Prostate gland (tissue), 2 donors: ENCODE measurements around the gene CREB5. TPM values are rescaled to one million over a fixed set of nuclear protein-coding genes. Genes with fewer than 3 reads are reported as not detected.

Experiments used
- DNase-seq: peaks from one replicate; pipeline ENCODE4 v3.0.0-alpha.2; 2019; ENCODE audit warnings: low spot score
- H3K27ac ChIP-seq, 2 donors: fragments of 200-600 bp; sonication (generic); 2 replicates each; pipeline ENCODE4 v1.5.1; 2017 to 2019
- H3K27me3 ChIP-seq: fragments of 200-600 bp; sonication (generic); replicated peaks from 2 replicates; pipeline ENCODE4 v1.5.1; 2019; ENCODE audit not compliant: insufficient read depth
- H3K36me3 ChIP-seq, 2 donors: fragments of 200-600 bp; sonication (generic); 1 replicate in 1 of 2; 2 replicates in 1 of 2; pipeline versions ENCODE4 v1.5.1 to v1.8.1; 2017 to 2019
- H3K4me1 ChIP-seq: fragments of 200-600 bp; sonication (generic); replicated peaks from 2 replicates; pipeline ENCODE4 v1.5.1; 2019
- H3K4me3 ChIP-seq, 2 donors: fragments of 200-600 bp; sonication (generic); 2 replicates each; pipeline ENCODE4 v1.5.1; 2017 to 2019
- H3K9me3 ChIP-seq: fragments of 200-600 bp; sonication (generic); 2 replicates; pipeline ENCODE4 v1.5.1; 2017
- CTCF ChIP-seq, 4 experiments: fragments of 200-600 bp in 2 of 4; fragments of 450-650 bp in 2 of 4; sonication (generic) in 2 of 4; IDR thresholded peaks; 1 replicate in 3 of 4; 2 replicates in 1 of 4; pipeline ENCODE4 v1.5.1; 2016 to 2019; ENCODE audit warnings: antibody characterized with exemption in 4 of 4, mild to moderate bottlenecking in 2 of 4, moderate library complexity in 2 of 4
- POLR2A ChIP-seq: fragments of 450-650 bp; IDR thresholded peaks from one replicate; pipeline ENCODE4 v1.6.1; 2016; ENCODE audit warnings: antibody characterized with exemption, mild to moderate bottlenecking
- POLR2AphosphoS5 ChIP-seq: sonication (generic); formaldehyde crosslinking; IDR thresholded peaks from one replicate; pipeline ENCODE4 v1.6.1; 2017; ENCODE audit warnings: antibody characterized with exemption
- WGBS: methylation state at CpG from one replicate; pipeline ENCODE4 v1.1.5; 2018; 5-methylcytosine and 5-hydroxymethylcytosine counted together
- intact Hi-C: fragments of 100-400 bp; cut with DNase I; formaldehyde crosslinking; loops from one replicate; pipeline ENCODE4 v1.14.2; 2022
- total RNA-seq, 2 donors: library from RNA; depleted of rRNA; stranded (reverse); fragments of >200 nt; gene quantifications; one replicate each; pipeline ENCODE4 v1.1.0, GENCODE V29; 2016

CREB5 gene
- total RNA-seq, 2 donors from 2014 or later: 0.46 to 3.4 TPM

- no peaks in the 10 kb centered on the region for H3K36me3 ChIP-seq
- no peak overlapping the region for H3K27ac ChIP-seq
- 5% methylated on average over 12 of the region's 12 CpGs for WGBS
- no peak for DNase-seq
- H3K4me3 ChIP-seq: peak overlapping the region; percentile 14 to 18
- no peaks in the 10 kb centered on the region for H3K9me3 ChIP-seq
- no peaks in the 10 kb centered on the region for H3K4me1 ChIP-seq
- TF ChIP-seq CTCF (IDR thresholded peaks at IDR 0.05): no peak
- no peak for TF ChIP-seq POLR2A
- no peak for TF ChIP-seq POLR2AphosphoS5
- H3K27me3 ChIP-seq: no peaks in the 10 kb centered on the region
- intact Hi-C loops: loop anchor here (10.0 kb wide), 1 partner anchor 168 kb away; no protein-coding TSS in a partner anchor
Measured at GRCh38 chr7:28686418-28686800, 274.1 kb downstream of the CREB5 start.

GRCh38 chr7:28687537-28687936 lies 275.2 kb downstream of the CREB5 start:
- no peak for TF ChIP-seq CTCF (IDR thresholded peaks at IDR 0.05)
- TF ChIP-seq POLR2A: no peak
- TF ChIP-seq POLR2AphosphoS5: no peak
- H3K4me3 ChIP-seq: no peak overlapping the region
- no peaks in the 10 kb centered on the region for H3K27me3 ChIP-seq
- 75% methylated on average over 4 of the region's 4 CpGs for WGBS
- DNase-seq: no peak
- intact Hi-C loops: loop anchor here (10.0 kb wide), 1 partner anchor 167 kb away; no protein-coding TSS in a partner anchor
- H3K27ac ChIP-seq: no peak overlapping the region
- H3K36me3 ChIP-seq: no peaks in the 10 kb centered on the region
- H3K9me3 ChIP-seq: no peaks in the 10 kb centered on the region
- no peaks in the 10 kb centered on the region for H3K4me1 ChIP-seq

GRCh38 chr7:28688174-28688573 lies 275.9 kb downstream of the CREB5 start:
- Histone ChIP-seq H3K4me3 (no peak overlapping the region), H3K9me3 (no peaks in the 10 kb centered on the region), H3K27me3 (no peaks in the 10 kb centered on the region), H3K4me1 (no peaks in the 10 kb centered on the region), H3K36me3 (no peaks in the 10 kb centered on the region), H3K27ac (no peak overlapping the region)
- intact Hi-C loops: loop anchor here (10.0 kb wide), 1 partner anchor 167 kb away; no protein-coding TSS in a partner anchor
- WGBS: 74% methylated on average over 2 of the region's 2 CpGs
- no peak for DNase-seq
- TF ChIP-seq CTCF (IDR thresholded peaks at IDR 0.05) (no peak), POLR2AphosphoS5 (no peak), POLR2A (no peak)

GRCh38 chr7:28688651-28689050 lies 276.3 kb downstream of the CREB5 start:
- H3K36me3 ChIP-seq: no peaks in the 10 kb centered on the region
- WGBS: 93% methylated on average over 5 of the region's 5 CpGs
- TF ChIP-seq POLR2A (no peak), CTCF (IDR thresholded peaks at IDR 0.05) (no peak), POLR2AphosphoS5 (no peak)
- no peak for DNase-seq
- no peak overlapping the region for H3K27ac ChIP-seq
- H3K4me1 ChIP-seq: no peaks in the 10 kb centered on the region
- no peak overlapping the region for H3K4me3 ChIP-seq
- intact Hi-C loops: loop anchor here (10.0 kb wide), 1 partner anchor 166 kb away; no protein-coding TSS in a partner anchor
- no peaks in the 10 kb centered on the region for H3K9me3 ChIP-seq
- H3K27me3 ChIP-seq: no peaks in the 10 kb centered on the region
